IPS-15b (cell line): ENCODE data around the gene DNAJC30.
"Not testable (repeated sequence)": the region's sequence is repeated elsewhere in the genome, so short reads cannot be mapped to it uniquely, and the experiment has no call there.

Source experiments
- H3K27me3 ChIP-seq: one replicate; pipeline ENCODE4 v1.6.1; 2013; ENCODE audit warnings: low read length; ENCODE audit not compliant: control insufficient read depth, insufficient read depth
- H3K36me3 ChIP-seq: one replicate; pipeline ENCODE4 v1.6.1; 2013; ENCODE audit warnings: low read length; ENCODE audit not compliant: control insufficient read depth, insufficient read depth
- H3K4me1 ChIP-seq: one replicate; pipeline ENCODE4 v1.6.1; 2013; ENCODE audit warnings: mild to moderate bottlenecking, low read length; ENCODE audit not compliant: control insufficient read depth, insufficient read depth
- H3K4me3 ChIP-seq: one replicate; pipeline ENCODE4 v1.5.1; 2013; ENCODE audit warnings: low read depth, low read length
- H3K9ac ChIP-seq: one replicate; pipeline ENCODE4 v1.6.1; 2013; ENCODE audit warnings: low read depth, mild to moderate bottlenecking, low read length
- H3K9me3 ChIP-seq: one replicate; pipeline ENCODE4 v1.6.1; 2013; ENCODE audit warnings: mild to moderate bottlenecking, low read length; ENCODE audit not compliant: control insufficient read depth, insufficient read depth

The DNAJC30 gene

DNA sequence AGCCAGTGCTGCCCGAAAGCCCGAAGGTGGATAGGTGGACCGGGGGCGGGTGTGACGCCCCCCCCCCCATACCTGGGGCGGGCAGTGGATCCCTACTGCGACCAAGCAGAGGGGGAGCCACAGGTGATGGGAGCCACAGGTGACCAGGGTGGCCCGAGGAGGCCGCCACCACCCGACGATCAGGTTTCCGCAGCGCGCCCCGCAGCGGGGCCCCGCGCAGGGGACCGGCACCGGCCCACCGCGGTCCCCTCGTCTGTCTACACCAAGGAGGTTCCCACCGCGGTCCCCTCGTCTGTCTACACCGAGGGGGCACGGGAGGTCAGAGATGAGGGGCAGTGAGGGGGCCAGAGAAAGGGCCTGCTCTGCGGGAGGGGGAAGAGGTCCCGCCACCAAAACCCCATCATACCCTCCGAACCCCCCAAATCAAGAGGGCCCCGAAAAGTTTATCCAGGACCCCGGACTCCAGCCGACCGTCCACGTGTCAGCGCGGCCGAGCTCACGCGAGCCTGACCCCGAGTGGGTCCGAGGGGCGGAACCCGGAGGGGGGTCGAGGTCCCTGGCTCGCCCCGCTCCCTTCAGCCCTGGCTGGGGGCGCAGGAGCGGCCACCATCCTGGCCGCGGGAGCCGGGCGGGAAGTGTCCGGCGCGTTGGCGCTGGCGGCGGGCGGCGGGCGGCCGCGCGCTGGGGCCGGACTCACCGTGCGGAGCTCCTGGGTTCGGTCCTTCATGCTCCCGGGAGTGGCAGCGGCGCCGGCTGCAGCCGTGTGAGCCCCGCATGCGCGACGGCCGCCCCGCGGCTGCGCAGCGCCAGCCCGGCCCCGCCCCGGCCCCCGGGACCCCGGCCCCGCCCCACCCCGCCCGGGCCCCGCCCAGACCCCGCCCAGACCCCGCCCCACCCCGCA, 35.9 kb upstream of the DNAJC30 start, which contains the start of gene STX1A:
STX1A (minus strand) TSS at position 765 of the 901 bp plus-strand sequence; CDS start at position 727, 38 bp downstream.
- Histone ChIP-seq H3K27me3 (peaks cover 13% of the 10 kb centered on the region), H3K4me3 (peak within 1 kb of the TSS; percentile 71), H3K36me3 (peaks cover 2% of the 10 kb centered on the region), H3K4me1 (no peaks in the 10 kb centered on the region), H3K9me3 (no peaks in the 10 kb centered on the region), H3K9ac (no peak within 1 kb of the TSS)

GRCh38 chr7:73718438-73718881, 35.2 kb upstream of the DNAJC30 start:
- Histone ChIP-seq H3K9ac (no peak overlapping the region), H3K4me1 (no peaks in the 10 kb centered on the region), H3K27me3 (peaks cover 13% of the 10 kb centered on the region), H3K9me3 (no peaks in the 10 kb centered on the region), H3K36me3 (peaks cover 2% of the 10 kb centered on the region), H3K4me3 (peak overlapping the region; percentile 71)

- H3K4me3 ChIP-seq, result no peak overlapping the region
- peaks cover 2% of the 10 kb centered on the region for H3K36me3 ChIP-seq
- H3K4me1 ChIP-seq, result no peaks in the 10 kb centered on the region
- H3K9ac ChIP-seq, result no peak overlapping the region
- no peaks in the 10 kb centered on the region for H3K9me3 ChIP-seq
- peaks cover 13% of the 10 kb centered on the region for H3K27me3 ChIP-seq
Measured at GRCh38 chr7:73717991-73718405, 34.7 kb upstream of the DNAJC30 start.

DNA sequence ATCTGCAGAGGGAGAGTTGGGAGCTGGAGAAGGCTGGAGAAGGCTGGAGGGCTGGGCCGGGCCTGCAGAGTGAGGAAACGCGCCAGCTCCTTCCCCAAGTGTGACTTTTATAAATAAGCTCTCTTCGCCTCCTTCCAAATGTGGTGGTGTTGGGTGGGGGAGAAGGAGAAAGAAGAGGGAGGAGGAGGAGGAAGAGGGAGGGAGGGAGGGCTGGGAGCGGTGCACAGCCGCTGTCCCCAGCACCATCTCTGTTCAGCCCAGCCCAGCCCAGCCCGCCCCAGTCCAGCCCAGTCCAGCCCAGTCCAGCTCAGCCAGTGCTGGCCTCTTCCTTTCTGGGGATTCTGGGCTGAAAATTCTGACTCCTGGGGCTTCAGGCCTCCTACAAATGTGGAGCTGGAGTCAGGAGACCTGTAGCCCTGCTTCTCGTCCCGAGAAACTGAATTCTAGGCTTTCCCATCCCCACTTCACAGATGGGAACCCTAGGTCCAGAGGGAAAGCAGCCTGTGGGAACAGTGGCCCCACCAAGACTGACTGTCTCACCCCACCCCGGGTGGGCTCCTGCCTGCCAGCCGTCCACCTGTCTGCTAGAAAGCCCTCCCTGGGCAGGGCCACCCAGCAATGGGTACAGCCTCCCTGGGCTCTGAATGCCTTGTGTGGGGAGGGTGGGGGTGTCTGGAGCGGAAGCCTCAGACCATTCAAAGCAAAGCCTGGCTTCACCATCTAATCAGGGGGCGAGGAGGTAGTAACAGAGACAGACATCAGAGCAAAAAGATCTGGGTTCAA, 34.0 kb upstream of the DNAJC30 start:
- no peak overlapping the region for H3K4me3 ChIP-seq
- H3K27me3 ChIP-seq, result peaks cover 13% of the 10 kb centered on the region
- no peaks in the 10 kb centered on the region for H3K4me1 ChIP-seq
- H3K36me3 ChIP-seq, result peaks cover 2% of the 10 kb centered on the region
- no peaks in the 10 kb centered on the region for H3K9me3 ChIP-seq
- H3K9ac ChIP-seq, result no peak overlapping the region

DNA sequence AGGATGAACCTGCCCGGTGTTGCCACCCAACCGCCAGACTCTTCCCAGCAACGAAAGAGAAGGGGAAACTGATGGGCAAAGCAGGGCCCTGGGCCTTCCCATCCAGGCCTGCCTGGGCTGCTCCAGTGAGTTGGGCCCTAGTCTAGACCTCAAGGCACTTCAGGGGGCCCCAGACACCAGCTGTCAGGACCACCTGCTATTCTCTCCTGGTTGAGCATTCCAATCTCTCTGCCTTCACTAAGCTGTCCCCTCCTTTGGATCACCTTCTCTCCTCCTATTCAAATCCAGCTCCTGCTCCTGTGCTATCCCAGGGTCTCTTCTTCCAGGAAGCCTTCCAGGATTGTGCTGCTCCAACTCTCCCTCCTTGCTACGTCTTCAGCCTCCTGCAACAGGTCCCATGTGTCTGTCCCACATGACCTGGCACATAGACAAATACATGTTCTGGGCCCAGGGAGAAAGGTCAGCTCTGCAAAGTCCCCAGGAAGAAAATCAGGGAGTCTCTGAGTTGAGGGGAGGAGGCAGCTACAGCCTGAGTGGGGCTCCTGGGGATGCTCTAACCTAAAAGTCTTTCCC, 33.2 kb upstream of the DNAJC30 start:
- H3K9me3 ChIP-seq, result no peaks in the 10 kb centered on the region
- H3K27me3 ChIP-seq, result peaks cover 12% of the 10 kb centered on the region
- H3K36me3 ChIP-seq, result peaks cover 2% of the 10 kb centered on the region
- H3K4me1 ChIP-seq, result peaks cover 2% of the 10 kb centered on the region
- H3K9ac ChIP-seq, result no peak overlapping the region
- H3K4me3 ChIP-seq, result no peak overlapping the region

DNA sequence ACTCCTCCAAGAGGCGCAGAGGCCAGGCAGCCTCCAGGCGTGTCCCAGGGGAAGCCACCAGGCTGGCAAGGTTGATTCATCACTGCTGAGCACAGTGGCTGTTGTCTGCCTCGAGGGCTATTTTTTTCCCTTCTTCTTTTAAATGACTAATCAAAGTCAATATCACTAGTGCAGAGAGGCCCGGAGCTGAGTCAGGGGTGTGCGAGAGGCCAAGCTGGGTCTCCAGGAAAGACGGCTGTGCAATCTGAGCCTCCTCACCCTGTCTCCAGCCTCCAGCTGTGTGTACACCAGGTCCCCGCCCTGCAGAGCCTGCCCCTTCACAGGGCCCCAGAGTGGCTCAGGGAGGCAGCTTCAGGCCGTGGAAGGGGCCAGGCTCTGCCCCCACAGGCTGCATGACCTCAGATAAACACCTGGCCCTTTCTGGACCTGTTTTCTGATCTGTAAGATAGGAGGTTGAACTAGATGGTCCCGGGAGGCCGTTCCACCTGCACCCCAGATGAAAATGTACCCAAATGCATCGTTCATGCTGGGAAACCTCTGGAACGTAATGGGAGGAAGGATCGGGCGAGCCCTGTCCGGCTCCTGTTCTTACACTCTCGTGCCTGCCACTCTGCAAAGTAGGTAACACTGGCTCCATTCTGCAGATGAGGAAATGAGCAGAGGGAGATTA, 32.5 kb upstream of the DNAJC30 start:
- no peak overlapping the region for H3K4me3 ChIP-seq
- H3K9me3 ChIP-seq, result no peaks in the 10 kb centered on the region
- no peak overlapping the region for H3K9ac ChIP-seq
- H3K27me3 ChIP-seq, result peaks cover 9% of the 10 kb centered on the region
- peaks cover 2% of the 10 kb centered on the region for H3K36me3 ChIP-seq
- peaks cover 2% of the 10 kb centered on the region for H3K4me1 ChIP-seq

GRCh38 chr7:73713319-73713718, 30.1 kb upstream of the DNAJC30 start:
- not testable (repeated sequence) for H3K27me3 ChIP-seq, H3K4me3 ChIP-seq, H3K9ac ChIP-seq, H3K36me3 ChIP-seq, H3K4me1 ChIP-seq, H3K9me3 ChIP-seq

DNA sequence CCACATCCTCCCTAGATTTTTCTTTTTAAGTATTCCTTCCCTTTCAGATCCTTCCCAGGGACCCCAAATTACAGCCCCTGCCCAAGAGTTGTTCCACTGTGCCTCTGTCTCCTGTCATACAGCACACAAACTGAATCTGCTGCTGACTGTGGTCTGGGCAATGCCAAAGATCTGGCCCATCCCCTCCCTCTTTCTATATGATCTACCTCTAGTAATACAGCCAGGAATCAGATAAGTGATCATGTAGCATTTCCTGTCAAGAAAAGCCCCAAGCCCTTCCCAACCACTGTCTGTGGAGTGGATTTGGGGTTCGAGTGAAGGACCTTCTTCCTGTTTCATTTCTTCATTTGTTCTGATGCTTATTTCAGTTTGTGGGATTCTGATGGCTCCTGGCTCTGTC, 29.5 kb upstream of the DNAJC30 start:
- no peaks in the 10 kb centered on the region for H3K27me3 ChIP-seq

GRCh38 chr7:73708961-73709549, 25.8 kb upstream of the DNAJC30 start:
- peaks cover 13% of the 10 kb centered on the region for H3K4me1 ChIP-seq
- no peak overlapping the region for H3K4me3 ChIP-seq

More for the DNA sequence above, 29.5 kb upstream of the DNAJC30 start:
- H3K36me3 ChIP-seq, result peaks cover 2% of the 10 kb centered on the region
- peaks cover 2% of the 10 kb centered on the region for H3K4me1 ChIP-seq
- H3K9ac ChIP-seq, result no peak overlapping the region
- H3K4me3 ChIP-seq, result no peak overlapping the region
- H3K9me3 ChIP-seq, result no peaks in the 10 kb centered on the region

GRCh38 chr7:73707045-73707631, 23.9 kb upstream of the DNAJC30 start:
- Histone ChIP-seq H3K9ac (no peak overlapping the region), H3K4me1 (peaks cover 19% of the 10 kb centered on the region), H3K4me3 (no peak overlapping the region)

More at GRCh38 chr7:73708961-73709549, 25.8 kb upstream of the DNAJC30 start:
- Histone ChIP-seq H3K9ac (no peak overlapping the region), H3K9me3 (no peaks in the 10 kb centered on the region), H3K36me3 (no peaks in the 10 kb centered on the region), H3K27me3 (no peaks in the 10 kb centered on the region)

More at GRCh38 chr7:73707045-73707631, 23.9 kb upstream of the DNAJC30 start:
- Histone ChIP-seq H3K27me3 (no peaks in the 10 kb centered on the region), H3K36me3 (peaks cover 6% of the 10 kb centered on the region), H3K9me3 (no peaks in the 10 kb centered on the region)
